Measurements from ENCODE around the gene FAM193B.
"Not testable (repeated sequence)": the region's sequence is repeated elsewhere in the genome, so short reads cannot be mapped to it uniquely, and the experiment has no call there.

Gene FAM193B

GRCh38 chr5:177490311-177490991, 63.9 kb downstream of the FAM193B start:
- DNase-seq (ENCODE audit: insufficient read length, low spot score) (no peak), FAIRE-seq (no peak)

- no peak for FAIRE-seq
- no peak for DNase-seq (ENCODE audit: insufficient read length, low spot score)
Measured at GRCh38 chr5:177489119-177489716, 65.1 kb downstream of the FAM193B start.

GRCh38 chr5:177487975-177488374, 66.4 kb downstream of the FAM193B start:
- FAIRE-seq (no peak), DNase-seq (ENCODE audit: insufficient read length, low spot score) (no peak)

- FAIRE-seq, result no peak
Measured at GRCh38 chr5:177487144-177487543, 67.2 kb downstream of the FAM193B start.

GRCh38 chr5:177486256-177486655, 68.1 kb downstream of the FAM193B start:
- FAIRE-seq, result no peak

More at GRCh38 chr5:177487144-177487543, 67.2 kb downstream of the FAM193B start:
- DNase-seq (ENCODE audit: insufficient read length, low spot score), result no peak

GRCh38 chr5:177485753-177486152, 68.6 kb downstream of the FAM193B start:
- FAIRE-seq; DNase-seq (ENCODE audit: insufficient read length, low spot score): not testable (repeated sequence)

More at GRCh38 chr5:177486256-177486655, 68.1 kb downstream of the FAM193B start:
- no peak for DNase-seq (ENCODE audit: insufficient read length, low spot score)

GRCh38 chr5:177484902-177485549, 69.3 kb downstream of the FAM193B start:
- no peak for DNase-seq (ENCODE audit: insufficient read length, low spot score)
- FAIRE-seq, result no peak

- DNase-seq (ENCODE audit: insufficient read length, low spot score) (no peak), FAIRE-seq (no peak)
Measured at GRCh38 chr5:177483994-177484901, 70.1 kb downstream of the FAM193B start.

- FAIRE-seq (no peak), DNase-seq (ENCODE audit: insufficient read length, low spot score) (no peak)
Measured at GRCh38 chr5:177483042-177483441, 71.3 kb downstream of the FAM193B start.

GRCh38 chr5:177482359-177482795, 72.0 kb downstream of the FAM193B start:
- FAIRE-seq (no peak), DNase-seq (ENCODE audit: insufficient read length, low spot score) (no peak)

- DNase-seq (ENCODE audit: insufficient read length, low spot score), result no peak
- no peak for FAIRE-seq
Measured at GRCh38 chr5:177479774-177480173, 74.6 kb downstream of the FAM193B start.

GRCh38 chr5:177478711-177479646, 75.4 kb downstream of the FAM193B start:
- FAIRE-seq, result no peak
- DNase-seq (ENCODE audit: insufficient read length, low spot score), result no peak

GRCh38 chr5:177477701-177478477, 76.5 kb downstream of the FAM193B start:
- DNase-seq (ENCODE audit: insufficient read length, low spot score) (no peak), FAIRE-seq (no peak)

- DNase-seq (ENCODE audit: insufficient read length, low spot score) (no peak), FAIRE-seq (no peak)
Measured at GRCh38 chr5:177476531-177477233, 77.7 kb downstream of the FAM193B start.

- DNase-seq (ENCODE audit: insufficient read length, low spot score) (no peak), FAIRE-seq (no peak)
Measured at GRCh38 chr5:177475563-177476427, 78.6 kb downstream of the FAM193B start.

GRCh38 chr5:177474846-177475562, 79.4 kb downstream of the FAM193B start:
- FAIRE-seq (no peak), DNase-seq (ENCODE audit: insufficient read length, low spot score) (no peak)

- no peak for FAIRE-seq
- no peak for DNase-seq (ENCODE audit: insufficient read length, low spot score)
Measured at GRCh38 chr5:177474002-177474476, 80.3 kb downstream of the FAM193B start.

Measured in HTR-8/SVneo (cell line).